GM19455 (cell line): ENCODE measurements around the gene CCPG1.
A peak's percentile ranks its signal among the peaks of the same experiment; 100 is the strongest.
"Not testable (repeated sequence)": the region's sequence is repeated elsewhere in the genome, so short reads cannot be mapped to it uniquely, and the experiment has no call there.

Experiments
- ATAC-seq: cut with Tn5 transposase; IDR thresholded peaks from one replicate; pipeline ENCODE4 v1.9.1; 2021; ENCODE audit not compliant: unreplicated experiment

Gene CCPG1, protein sequence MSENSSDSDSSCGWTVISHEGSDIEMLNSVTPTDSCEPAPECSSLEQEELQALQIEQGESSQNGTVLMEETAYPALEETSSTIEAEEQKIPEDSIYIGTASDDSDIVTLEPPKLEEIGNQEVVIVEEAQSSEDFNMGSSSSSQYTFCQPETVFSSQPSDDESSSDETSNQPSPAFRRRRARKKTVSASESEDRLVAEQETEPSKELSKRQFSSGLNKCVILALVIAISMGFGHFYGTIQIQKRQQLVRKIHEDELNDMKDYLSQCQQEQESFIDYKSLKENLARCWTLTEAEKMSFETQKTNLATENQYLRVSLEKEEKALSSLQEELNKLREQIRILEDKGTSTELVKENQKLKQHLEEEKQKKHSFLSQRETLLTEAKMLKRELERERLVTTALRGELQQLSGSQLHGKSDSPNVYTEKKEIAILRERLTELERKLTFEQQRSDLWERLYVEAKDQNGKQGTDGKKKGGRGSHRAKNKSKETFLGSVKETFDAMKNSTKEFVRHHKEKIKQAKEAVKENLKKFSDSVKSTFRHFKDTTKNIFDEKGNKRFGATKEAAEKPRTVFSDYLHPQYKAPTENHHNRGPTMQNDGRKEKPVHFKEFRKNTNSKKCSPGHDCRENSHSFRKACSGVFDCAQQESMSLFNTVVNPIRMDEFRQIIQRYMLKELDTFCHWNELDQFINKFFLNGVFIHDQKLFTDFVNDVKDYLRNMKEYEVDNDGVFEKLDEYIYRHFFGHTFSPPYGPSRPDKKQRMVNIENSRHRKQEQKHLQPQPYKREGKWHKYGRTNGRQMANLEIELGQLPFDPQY

DNA sequence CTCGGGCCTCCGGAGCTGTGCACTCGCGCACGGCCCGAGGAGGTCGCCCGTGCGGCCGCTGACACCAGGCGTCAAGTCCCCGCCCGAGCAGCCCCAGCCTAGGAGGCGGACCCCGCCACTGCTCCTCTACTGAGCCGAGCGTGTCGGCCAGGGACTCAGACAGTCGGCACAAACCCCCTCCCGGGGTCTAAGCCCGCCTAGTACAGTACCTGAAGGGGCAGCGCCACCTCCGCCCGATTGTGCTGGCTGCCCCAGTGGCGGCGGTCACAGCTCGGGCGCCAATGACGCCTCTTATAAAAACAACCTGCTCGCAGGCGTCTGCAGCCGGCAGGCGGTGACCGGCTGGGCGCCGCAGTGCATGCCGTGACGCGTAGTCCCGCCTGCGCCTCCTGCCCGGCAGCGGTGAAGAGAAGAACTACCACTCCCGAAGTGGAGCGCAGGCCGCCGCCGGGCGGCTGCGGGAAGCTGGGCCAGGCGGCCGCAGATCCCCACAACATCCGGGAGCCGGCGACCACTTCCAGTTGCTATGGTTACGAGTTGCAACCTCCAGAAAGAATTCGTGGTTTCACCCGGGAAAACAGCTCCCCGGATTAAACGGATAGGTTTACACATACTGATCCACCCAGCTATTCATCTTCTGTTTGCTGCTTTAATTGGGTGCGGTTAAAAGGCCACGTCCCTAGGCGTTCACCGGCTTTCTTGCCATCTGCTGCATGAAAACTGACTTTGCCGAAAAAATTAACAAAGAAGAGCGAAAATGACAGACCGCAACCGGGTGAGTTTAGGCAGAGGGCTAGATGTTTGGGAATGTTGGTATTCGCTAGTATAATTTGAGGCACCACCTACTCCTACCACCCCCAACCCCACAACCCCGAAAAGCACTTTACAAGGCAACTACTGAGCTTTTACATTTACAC, at the start of gene CCPG1, which contains the start of gene PIERCE2:
CCPG1 (minus strand) TSS at position 348 of the 917 bp plus-strand sequence. CDS start 18,935 bp downstream, outside the sequence.
PIERCE2 (plus strand) TSS at position 484 of the 917 bp plus-strand sequence; CDS start at position 758, 274 bp downstream.
- peak; percentile 97 for ATAC-seq

DNA sequence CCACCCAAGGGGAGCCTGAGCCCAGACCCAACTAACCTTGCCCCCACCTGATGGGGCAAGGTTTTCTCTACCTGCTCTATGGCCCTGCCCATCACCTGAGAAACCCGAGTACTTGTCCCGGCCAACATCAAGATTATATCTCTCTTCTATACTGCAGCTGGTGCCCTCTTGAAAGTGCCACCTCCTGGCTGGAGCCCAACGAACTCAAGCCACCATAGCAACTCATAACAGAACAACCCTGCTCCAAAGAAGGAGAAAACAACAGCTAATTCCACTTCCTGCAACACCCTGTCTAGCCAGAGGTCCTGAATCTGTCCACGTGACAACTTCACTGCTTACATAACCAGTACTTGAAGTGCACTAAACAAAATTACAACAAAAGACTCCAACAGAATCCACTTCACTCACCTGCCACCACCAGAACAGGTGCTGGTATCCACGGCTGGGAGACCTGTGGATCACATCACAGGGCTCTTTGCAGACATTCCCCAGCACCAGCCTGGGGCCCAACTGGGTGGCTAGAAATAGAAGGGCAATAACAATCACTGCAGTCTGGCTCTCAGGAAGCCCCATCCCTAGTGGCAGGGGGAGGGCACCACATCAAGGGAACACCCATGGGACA, 49.4 kb upstream of the CCPG1 start:
- ATAC-seq: no peak

DNA sequence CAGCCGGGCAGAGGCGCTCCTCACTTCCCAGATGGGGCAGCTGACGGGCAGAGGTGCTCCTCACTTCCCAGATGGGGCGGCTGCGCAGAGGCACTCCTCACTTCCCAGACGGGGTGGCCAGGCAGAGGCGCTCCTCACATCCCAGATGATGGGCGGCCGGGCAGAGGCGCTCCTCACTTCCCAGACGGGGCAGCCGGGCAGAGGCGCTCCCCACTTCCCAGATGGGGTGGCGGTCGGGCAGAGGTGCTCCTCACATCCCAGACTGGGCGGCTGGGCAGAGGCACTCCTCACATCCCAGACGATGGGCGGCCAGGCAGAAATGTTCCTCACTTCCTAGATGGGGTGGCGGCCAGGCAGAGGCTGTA, 38.9 kb upstream of the CCPG1 start:
- ATAC-seq: not testable (repeated sequence)

DNA sequence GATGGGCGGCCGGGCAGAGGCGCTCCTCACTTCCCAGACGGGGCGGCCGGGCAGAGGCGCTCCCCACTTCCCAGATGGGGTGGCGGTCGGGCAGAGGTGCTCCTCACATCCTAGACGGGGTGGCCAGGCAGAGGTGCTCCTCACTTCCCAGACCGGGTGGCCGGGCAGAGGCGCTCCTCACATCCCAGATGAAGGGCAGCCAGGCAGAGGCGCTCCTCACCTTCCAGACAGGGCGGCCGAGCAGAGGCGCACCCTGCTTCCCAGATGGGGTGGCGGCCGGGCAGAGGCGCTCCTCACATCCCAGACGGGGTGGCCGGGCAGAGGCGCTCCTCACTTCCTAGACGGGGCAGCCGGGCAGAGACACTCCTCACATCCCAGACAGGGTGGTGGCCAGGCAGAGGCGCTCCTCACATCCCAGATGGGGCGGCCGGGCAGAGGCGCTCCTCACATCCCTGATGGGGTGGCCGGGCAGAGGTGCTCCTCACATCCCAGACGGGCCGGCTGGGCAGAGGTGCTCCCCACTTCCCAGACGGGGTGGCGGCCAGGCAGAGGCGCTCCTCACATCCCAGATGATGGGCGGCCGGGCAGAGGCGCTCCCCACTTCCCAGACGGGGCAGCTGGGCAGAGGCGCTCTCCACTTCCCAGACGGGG, 38.3 kb upstream of the CCPG1 start:
- not testable (repeated sequence) for ATAC-seq

DNA sequence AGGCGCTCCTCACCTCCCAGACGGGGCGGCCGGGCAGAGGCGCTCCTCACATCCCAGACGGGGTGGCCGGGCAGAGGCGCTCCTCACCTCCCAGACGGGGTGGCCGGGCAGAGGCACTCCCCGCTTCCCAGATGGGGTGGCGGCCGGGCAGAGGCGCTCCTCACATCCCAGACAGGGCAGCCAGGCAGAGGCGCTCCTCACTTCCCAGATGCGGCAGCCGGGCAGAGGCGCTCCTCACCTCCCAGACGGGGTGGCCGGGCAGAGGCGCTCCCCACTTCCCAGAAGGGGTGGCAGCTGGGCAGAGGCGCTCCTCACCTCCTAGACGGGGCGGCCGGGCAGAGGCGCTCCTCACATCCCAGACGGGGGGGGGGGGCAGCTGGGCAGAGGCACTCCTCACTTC, 37.8 kb upstream of the CCPG1 start:
- not testable (repeated sequence) for ATAC-seq

DNA sequence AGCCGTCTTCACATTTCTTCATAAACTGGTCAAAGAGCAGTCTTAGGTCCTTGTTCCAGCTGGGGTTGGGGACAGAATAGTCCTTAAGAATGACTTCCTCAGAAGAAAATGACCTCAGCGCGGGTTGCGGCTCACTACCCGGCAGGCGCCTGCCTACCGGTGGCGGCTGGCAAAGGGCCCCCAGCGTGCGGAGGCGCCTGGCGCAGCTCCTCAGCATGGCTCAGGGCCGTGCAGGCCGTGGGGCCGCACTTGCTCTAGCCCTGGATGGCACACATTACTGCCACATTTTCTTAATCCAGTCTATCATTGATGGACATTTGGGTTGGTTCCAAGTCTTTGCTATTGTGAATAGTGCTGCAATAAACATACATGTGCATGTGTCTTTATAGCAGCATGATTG, 35.0 kb upstream of the CCPG1 start:
- ATAC-seq: not testable (repeated sequence)

DNA sequence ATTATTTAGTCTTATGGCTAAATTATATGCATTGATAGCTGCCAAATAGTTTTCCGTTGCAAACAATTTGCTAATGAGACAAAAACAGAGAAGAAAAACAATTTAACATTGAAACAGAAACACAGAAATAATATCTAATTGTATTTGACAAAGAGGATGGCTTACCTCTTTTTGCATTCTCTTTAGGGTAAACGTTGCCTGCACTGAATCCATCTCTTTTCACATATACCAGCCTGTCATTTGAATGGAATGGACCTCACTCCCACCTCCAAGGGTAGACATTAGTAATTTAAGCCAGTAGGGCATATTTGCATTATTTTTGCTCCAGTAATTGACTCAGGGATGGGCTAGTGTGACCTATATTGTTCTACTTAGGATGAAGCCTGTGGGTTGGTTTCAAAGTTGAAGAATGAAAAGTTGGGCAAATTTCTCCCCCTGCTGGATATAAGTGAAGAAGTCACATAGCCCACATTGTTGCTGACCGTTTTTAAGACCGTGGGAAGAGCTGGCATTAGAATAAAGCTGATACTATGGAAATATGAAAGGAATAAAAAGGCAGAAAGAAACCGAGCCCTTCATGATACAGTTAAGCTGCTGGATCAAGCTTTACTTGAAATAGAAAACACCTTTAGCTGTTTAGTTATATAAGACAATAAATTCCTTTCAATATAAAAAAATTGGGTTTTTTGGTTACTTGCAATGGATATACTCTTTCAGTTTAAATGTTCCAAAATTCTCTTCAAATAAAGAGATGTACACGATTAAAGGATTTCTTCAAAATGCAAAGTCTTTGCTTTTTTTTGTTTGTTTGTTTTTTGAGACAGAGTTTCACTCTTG, 27.0 kb upstream of the CCPG1 start:
- ATAC-seq: peak; percentile 66

DNA sequence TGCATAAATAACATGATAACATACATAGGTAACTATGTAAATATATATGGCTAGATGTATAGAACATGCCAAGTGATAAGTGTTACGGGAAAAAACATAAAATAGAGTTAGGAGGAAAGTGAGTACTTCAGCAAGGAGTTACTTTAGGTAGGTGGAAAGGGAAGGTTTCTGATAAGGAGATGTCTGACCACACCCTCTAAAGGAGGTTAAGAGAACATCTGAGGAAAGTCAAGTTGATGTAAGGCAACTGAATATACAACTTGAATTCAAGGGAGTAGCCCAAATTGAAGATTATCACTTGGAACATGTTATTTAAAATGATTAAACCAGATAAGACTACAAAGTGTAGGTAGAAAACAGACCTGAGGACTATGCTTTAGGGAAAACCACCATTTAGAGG, 13.9 kb upstream of the CCPG1 start:
- no peak for ATAC-seq

DNA sequence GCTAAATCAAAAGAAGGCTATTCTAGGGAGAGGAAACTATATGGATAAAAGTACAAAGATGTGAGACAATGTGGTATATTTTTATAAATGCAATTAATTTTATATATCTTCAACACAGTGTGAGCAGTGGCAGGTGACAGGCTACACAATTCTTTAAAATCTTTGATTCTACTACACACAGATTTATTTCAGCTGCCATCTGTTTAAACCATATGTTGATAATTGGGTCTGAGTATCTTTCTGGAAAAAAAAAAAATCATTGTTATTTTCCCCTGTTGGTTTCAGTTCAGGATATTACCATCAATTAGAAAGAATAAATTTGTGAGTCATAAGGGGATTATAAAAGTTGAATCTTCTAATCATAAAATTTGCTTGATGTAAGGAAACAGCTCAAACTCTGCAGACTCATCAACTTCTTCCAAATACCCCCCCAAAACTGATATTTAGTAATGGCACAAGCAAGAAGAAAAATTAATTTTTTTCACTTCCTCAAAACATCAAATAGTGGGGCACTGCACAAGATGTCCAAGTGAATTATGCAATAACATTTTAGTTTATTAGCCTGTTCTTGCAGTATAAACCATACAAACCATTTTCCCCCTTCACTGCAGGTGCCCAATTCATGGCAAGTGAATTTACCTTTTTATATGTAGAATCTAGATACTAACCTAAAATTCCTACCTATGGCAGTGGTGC, 12.2 kb upstream of the CCPG1 start:
- ATAC-seq: no peak

DNA sequence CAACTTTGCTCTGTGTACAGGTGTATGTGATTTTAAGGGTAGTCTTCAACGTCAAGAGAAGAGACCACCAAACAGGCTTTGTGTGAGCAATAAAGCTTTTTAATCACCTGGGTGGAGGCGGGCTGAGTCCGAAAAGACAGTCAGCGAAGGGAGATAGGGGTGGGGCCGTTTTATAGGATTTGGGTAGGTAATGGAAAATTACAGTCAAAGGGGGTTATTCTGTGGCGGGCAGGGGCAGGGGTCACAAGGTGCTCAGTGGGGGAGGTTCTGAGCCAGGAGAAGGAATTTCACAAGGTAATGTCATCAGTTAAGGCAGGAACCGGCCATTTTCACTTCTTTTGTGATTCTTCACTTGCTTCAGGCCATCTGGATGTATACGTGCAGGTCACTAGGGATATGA, 9.5 kb upstream of the CCPG1 start:
- ATAC-seq: not testable (repeated sequence)

DNA sequence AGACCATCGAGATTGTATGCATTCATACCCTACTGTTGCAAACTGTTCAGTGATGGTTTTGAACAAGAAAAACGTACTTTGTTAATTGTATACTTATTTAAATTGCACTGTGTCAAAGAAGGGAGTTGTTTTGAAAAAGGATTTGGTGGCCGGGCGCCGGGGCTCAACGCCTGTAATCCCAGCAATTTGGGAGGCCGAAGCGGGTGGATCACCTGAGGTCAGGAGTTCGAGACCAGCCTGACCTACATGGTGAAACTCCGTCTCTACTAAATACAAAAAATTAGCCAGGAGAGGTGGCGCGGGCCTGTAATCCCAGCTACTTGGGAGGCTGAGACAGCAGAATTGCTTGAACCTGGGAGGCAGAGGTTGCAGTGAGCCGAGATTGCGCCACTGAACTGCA, 817 bp upstream of the CCPG1 start:
- not testable (repeated sequence) for ATAC-seq

DNA sequence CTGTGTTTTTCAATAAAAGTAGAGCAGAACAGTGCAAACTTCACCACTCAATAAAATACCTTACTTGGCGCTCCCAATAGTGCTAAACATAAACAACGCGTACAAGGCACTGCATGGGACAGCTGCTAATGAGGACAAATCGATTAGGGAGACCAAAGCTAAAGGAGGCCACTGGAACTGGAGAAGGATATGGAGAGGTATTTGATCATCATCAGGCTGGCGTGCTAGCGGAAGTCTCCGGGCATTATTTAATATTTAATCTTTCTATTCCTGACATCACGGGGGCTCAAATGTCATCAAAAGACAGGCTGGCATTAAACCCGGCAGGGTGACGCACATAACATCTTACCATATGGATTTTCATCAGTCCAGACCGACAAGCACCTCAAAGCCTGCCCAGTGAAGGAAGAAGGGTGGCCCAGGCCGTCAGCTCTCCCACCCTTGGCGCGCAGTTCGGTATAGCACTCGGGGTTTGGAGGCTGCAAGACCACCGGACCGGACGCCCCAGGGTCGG, 604 bp downstream of the CCPG1 start:
- ATAC-seq: peak; percentile 15

DNA sequence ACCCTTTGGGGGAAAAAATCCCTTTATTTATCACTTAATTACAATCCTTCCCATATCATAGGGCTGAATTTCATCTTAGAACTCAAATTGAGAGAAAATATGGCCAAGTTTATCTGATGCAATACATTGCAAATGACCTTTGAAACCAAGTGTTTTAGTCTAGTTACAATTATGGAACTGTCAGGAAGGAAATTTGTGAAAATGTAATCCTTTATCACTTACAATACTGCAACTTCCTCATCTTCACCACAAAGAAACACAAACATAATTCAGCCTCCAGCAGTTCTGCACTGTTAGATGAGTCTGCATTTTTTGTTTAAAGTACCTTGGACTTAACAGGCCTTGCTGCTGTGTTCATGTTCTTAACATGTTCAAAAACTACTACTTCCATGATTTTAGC, 4.6 kb downstream of the CCPG1 start:
- no peak for ATAC-seq

DNA sequence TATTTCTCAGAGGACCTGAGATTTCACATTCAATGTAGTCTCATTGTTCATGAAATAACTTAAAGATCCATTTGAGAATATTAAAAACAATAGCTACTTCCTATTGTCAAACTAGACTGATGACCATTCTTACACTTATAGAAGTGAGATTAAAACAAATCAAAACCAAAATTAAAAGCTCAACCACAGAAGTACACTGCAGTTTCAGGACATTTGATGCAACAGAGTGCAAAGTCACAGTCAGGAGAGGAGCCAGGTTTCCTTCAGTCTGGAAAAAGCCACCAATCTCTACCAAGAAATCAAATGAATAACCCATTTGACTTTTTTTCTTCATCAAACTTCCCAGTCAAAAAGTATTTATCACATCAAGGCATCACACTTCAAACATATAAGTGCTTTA, 5.5 kb downstream of the CCPG1 start:
- peak; percentile 51 for ATAC-seq

DNA sequence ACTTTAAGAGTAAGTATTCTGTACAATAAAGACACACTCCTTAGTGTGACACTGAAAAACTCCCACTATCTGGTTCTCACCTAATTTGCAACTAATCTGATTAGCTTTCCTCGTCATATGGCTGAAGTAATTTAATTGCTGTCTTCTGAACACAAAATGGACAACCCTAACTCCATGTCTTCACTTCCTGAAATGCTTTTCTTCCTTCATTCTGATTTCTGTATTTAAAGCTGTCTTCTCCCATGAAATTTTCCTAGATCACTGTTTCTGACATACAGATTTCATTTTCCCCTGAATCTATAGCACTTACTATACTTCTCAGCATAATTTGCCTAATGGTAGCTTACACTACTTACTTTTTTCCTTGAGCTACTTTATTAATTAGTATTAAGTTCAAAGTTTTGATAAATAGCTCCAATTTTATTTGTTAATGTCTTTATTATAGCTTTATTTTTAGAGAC, 6.3 kb downstream of the CCPG1 start:
- no peak for ATAC-seq

DNA sequence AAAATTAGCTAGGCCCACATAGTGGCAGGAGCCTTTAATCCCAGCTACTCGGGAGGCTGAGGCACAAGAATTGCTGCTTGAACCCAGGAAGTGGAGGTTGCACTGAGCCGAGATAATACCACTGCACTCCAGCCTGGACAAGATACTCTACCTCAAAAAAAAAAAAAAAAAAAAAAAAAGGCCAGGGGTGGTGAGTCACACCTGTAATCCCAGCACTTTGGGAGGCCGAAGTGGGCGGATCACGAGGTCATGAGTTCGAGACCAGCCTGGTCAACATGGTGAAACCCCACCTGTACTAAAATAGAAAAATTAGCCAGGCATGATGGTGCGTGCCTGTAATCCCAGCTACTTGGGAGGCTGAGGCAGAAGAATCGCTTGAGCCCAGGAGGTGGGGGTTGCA, 8.1 kb downstream of the CCPG1 start:
- not testable (repeated sequence) for ATAC-seq

DNA sequence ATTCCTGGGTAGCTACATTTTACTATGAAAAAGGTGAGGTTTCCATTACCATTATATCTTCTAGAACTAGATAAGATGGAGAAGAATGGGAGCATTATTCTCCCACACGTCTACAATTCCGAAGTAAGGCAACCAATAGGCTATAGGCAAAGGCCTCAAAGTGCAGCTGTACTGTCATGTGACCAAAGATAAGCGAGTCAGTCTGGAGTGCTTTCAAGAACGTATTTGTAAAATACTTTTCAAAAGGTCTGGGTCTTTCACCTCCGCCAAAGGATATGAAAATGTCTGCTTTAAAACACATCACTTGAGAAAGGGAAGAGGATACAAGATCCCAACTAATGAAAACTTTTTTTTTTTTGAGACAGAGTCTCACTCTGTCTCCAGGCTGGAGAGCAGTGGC, 9.9 kb downstream of the CCPG1 start:
- no peak for ATAC-seq

DNA sequence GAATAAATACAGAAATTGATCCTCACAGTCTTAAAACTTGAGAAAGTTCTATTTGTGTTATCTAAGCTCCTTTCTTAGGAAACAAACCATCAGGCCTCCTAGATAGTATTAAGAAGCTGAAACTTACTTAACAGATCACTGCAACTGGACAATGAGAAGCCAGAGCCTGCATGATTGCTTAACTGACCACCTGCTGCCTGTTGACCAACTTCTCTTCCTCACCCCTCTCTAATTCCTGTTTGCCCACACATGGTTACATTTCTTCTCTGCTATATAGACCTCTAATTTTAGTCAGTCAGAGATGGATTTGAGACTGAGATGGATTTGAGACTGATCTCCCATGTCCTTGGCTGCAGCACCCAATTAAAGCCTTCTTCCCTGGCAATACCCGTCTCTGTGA, 13.5 kb downstream of the CCPG1 start:
- ATAC-seq: no peak
